Lung (tissue), 12 donors: ENCODE results near the gene AKR1C8. TPM values are rescaled to one million over a fixed set of nuclear protein-coding genes. Genes with fewer than 3 reads are reported as not detected.

Experiments
- ATAC-seq: fragments of 200-7000 bp; cut with Tn5 transposase; one replicate; pipeline ENCODE4 v1.9.1; 2020; ENCODE audit warnings: moderate number of reproducible peaks; ENCODE audit not compliant: insufficient read depth, low FRiP score
- DNase-seq, 3 donors: peaks; one replicate each; pipeline ENCODE4 v3.0.0-alpha.2; 2013 to 2017
- H3K27ac ChIP-seq, 2 donors: one replicate each; pipeline ENCODE4 v1.5.1; 2013; ENCODE audit warnings: mild to moderate bottlenecking in 2 of 2, moderate library complexity in 2 of 2, control low read depth in 1 of 2, inconsistent platforms in 1 of 2, low read depth in 1 of 2, low read length in 1 of 2
- H3K27me3 ChIP-seq, 3 donors: one replicate each; pipeline ENCODE4 v1.5.1; 2013; ENCODE audit warnings: low read length in 2 of 3; ENCODE audit not compliant: control insufficient read depth in 3 of 3, insufficient read depth in 3 of 3
- H3K36me3 ChIP-seq, 4 donors: one replicate each; pipeline ENCODE4 v1.5.1; 2013; ENCODE audit warnings: low read length in 4 of 4, mild to moderate bottlenecking in 1 of 4, moderate library complexity in 1 of 4; ENCODE audit not compliant: control insufficient read depth in 4 of 4, insufficient read depth in 4 of 4
- H3K4me1 ChIP-seq, 5 donors: one replicate each; pipeline ENCODE4 v1.5.1; 2013; ENCODE audit warnings: low read length in 5 of 5, mild to moderate bottlenecking in 2 of 5, moderate library complexity in 1 of 5; ENCODE audit not compliant: control insufficient read depth in 5 of 5, insufficient read depth in 5 of 5
- H3K4me3 ChIP-seq: one replicate; pipeline ENCODE4 v1.5.1; 2013; ENCODE audit warnings: mild to moderate bottlenecking, control low read depth, moderate library complexity
- H3K9ac ChIP-seq, 2 donors: one replicate each; pipeline ENCODE4 v1.5.1; 2013; ENCODE audit warnings: low read length in 2 of 2, control low read depth in 1 of 2; ENCODE audit not compliant: insufficient read depth in 1 of 2
- H3K9me3 ChIP-seq, 4 donors: one replicate each; pipeline ENCODE4 v1.5.1; 2013; ENCODE audit warnings: low read length in 3 of 4, mild to moderate bottlenecking in 1 of 4, moderate library complexity in 1 of 4; ENCODE audit not compliant: control insufficient read depth in 4 of 4, insufficient read depth in 3 of 4
- WGBS, 2 donors: extraction: QIAGEN DNeasy Blood & Tissue Kit; methylation state at CpG; one replicate each; pipeline ENCODE4 v1.1.7; 2013; 5-methylcytosine and 5-hydroxymethylcytosine counted together
- polyA plus RNA-seq, 2 donors: library from polyadenylated mRNA; stranded (reverse); fragments of 200-250 nt; gene quantifications; one replicate each; pipeline ENCODE4 v1.2.1, GENCODE V29; 2013
- total RNA-seq, 2 donors: library from RNA; depleted of rRNA in 1 of 2; stranded (reverse); fragments of >200 nt in 1 of 2; gene quantifications; one replicate each; pipeline ENCODE4 v1.2.1, GENCODE V29; 2014 to 2021
- TF ChIP-seq, protein P1 (sequence below): IDR thresholded peaks from 2 replicates; pipeline ENCODE4 v1.5.1; 2012; ENCODE audit warnings: mild to moderate bottlenecking; ENCODE audit errors: control extremely low read depth, extremely low read depth
- donor health status: control.
- donor health status: control.
- donor health status: Bipolar disorder and iron deficiency.
- donor health status: healthy.
- donor health status: DM: yes; HTN: yes; CAD: no.

AKR1C8 gene
- total and polyA plus RNA-seq, 4 donors: 0.03 to 0.46 (median 0.18) TPM; not detected in 1

DNA sequence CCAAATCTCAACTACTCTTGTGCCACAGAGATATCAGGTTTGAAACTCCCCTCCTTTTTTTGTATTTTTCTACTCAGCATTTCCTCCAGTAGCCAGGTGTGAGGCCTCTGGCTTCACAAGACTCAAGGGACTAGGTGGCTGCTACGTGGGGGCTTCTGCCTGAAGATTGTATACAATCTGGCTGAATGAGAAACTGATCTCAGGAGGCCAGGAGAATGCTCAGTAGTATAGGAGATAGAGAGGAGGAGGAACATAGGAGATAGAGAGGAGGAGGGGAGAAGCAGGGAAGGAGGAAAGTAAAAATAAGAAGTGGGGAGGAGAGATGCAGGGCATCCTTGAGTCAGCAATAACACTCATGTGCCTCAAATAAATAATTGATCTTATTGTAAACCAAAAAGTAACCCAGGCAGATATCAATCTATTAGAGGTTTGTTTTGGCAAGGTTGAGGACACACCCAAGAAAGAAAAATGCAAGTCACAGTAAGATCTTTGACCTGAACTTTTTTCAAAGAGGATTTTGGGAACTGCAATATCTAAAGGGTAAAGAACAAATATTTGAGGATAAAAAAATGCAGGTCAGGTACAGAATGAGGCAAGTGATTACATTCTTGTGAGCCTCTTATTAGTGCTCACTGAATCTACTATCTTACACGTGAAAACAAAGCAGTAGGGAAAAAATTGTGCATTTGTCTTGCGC lies 36.8 kb downstream of the AKR1C8 start:
- no peak for DNase-seq
- H3K9ac ChIP-seq: no peak overlapping the region
- H3K27ac ChIP-seq: no peak overlapping the region
- peaks cover 0 to 2% (median 0%) of the 10 kb centered on the region in 4 donors for H3K9me3 ChIP-seq
- peaks cover 0 to 3% (median 0%) of the 10 kb centered on the region in 5 donors for H3K4me1 ChIP-seq
- H3K4me3 ChIP-seq: no peak overlapping the region
- no peaks in the 10 kb centered on the region for H3K27me3 ChIP-seq
- WGBS, 2 donors: 61 to 73% methylated on average over 3 of the region's 3 CpGs
- no peaks in the 10 kb centered on the region for H3K36me3 ChIP-seq
- ATAC-seq: no peak
- TF ChIP-seq, protein P1, sequence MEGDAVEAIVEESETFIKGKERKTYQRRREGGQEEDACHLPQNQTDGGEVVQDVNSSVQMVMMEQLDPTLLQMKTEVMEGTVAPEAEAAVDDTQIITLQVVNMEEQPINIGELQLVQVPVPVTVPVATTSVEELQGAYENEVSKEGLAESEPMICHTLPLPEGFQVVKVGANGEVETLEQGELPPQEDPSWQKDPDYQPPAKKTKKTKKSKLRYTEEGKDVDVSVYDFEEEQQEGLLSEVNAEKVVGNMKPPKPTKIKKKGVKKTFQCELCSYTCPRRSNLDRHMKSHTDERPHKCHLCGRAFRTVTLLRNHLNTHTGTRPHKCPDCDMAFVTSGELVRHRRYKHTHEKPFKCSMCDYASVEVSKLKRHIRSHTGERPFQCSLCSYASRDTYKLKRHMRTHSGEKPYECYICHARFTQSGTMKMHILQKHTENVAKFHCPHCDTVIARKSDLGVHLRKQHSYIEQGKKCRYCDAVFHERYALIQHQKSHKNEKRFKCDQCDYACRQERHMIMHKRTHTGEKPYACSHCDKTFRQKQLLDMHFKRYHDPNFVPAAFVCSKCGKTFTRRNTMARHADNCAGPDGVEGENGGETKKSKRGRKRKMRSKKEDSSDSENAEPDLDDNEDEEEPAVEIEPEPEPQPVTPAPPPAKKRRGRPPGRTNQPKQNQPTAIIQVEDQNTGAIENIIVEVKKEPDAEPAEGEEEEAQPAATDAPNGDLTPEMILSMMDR: no peak

DNA sequence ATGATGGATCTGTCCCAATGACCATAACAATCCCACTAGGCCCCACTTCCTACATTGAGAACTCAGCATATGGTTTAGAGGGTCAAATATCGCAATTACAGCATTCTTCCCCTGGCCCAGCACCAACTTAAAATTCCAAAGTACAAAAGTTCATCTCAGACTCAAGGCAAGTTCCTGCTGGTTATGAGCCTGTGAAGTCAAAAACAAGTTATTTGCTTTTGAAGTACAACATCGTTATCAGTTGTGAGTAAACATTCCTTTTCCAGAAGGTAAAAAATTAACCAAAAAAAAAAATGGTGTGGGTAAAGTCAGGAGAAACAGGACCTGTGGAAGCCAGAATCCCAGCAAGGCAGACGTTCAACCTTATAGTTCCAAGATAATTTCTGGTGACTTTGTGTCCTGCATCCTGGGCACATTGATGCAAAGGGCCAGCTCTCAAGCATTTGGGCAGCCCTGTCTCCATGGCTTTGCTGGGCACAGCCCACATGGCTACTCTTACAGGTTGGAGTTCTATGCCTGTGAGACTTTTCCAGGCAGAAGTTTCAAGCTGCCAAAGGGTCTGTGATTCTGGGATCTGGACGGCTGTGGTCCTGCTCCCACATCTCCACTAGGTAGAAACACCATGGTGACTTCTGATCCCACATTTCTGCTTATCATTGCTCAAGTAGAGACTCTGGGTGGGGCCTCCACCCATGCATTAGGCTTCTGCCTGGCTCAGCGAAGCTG lies 37.5 kb downstream of the AKR1C8 start:
- no peak overlapping the region for H3K27ac ChIP-seq
- peaks cover 0 to 2% (median 0%) of the 10 kb centered on the region in 4 donors for H3K9me3 ChIP-seq
- no peaks in the 10 kb centered on the region for H3K27me3 ChIP-seq
- no peak overlapping the region for H3K9ac ChIP-seq
- ATAC-seq (no peak), DNase-seq (peak in 2 of 3 donors; percentile 35)
- TF ChIP-seq, protein P1: no peak
- whole genome bisulfite sequencing, 2 donors: 73 to 86% methylated on average over 5 of the region's 5 CpGs
- H3K36me3 ChIP-seq: no peaks in the 10 kb centered on the region
- no peak overlapping the region for H3K4me3 ChIP-seq
- peaks cover 0 to 3% (median 0%) of the 10 kb centered on the region in 5 donors for H3K4me1 ChIP-seq

- ATAC-seq: no peak
- no peak overlapping the region for H3K27ac ChIP-seq
These were observed 38.1 kb downstream of the AKR1C8 start for GRCh38 chr10:5146920-5147254.

More at GRCh38 chr10:5146920-5147254, 38.1 kb downstream of the AKR1C8 start:
- H3K4me3 ChIP-seq: no peak overlapping the region
- 82 to 88% methylated on average over 5 of the region's 5 CpGs for WGBS, 2 donors
- TF ChIP-seq, protein P1: no peak
- H3K9ac ChIP-seq: no peak overlapping the region
- peaks cover 0 to 2% (median 0%) of the 10 kb centered on the region in 4 donors for H3K9me3 ChIP-seq
- no peak for DNase-seq
- H3K36me3 ChIP-seq: no peaks in the 10 kb centered on the region
- peaks cover 0 to 3% (median 0%) of the 10 kb centered on the region in 5 donors for H3K4me1 ChIP-seq
- no peaks in the 10 kb centered on the region for H3K27me3 ChIP-seq
